HepG2 (cell line): ENCODE results near the gene VTI1B. TPM values are rescaled to one million over a fixed set of nuclear protein-coding genes. Genes with fewer than 3 reads are reported as not detected.

Source experiments
- ATAC-seq: fragments of 200-7000 bp; cut with Tn5 transposase; 3 replicates; pipeline ENCODE4 v1.9.1; 2020; ENCODE audit warnings: mild to moderate bottlenecking, moderate library complexity
- BruUV-seq: library from RNA; stranded (reverse); fragments of 400-500 nt; replicated peaks from 2 replicates; lab custom pipeline; 2021; lab: Mats Ljungman, UMichigan
- CTCF ChIA-PET: fragments of 300-600 bp; formaldehyde crosslinking; extraction: SDS; loops from one replicate; lab custom pipeline; 2021; ENCODE audit warnings: low total read pairs, inconsistent platforms, low intra/inter-chr PET ratio; lab: Yijun Ruan, JAX
- POLR2A ChIA-PET: fragments of 350-600 bp; sonication (Branson Sonifier 250); formaldehyde crosslinking; loops from one replicate; lab custom pipeline; 2020; ENCODE audit warnings: antibody characterized with exemption, inconsistent platforms; lab: Yijun Ruan, JAX
- DNase-seq: peaks from one replicate; pipeline ENCODE4 v3.0.0-alpha.2; 2015; ENCODE audit warnings: low spot score
- FAIRE-seq: peaks from 3 replicates; lab custom pipeline; 2011; peaks lifted over from hg19 to GRCh38; lab: Jason Lieb, UNC
- H2AFZ ChIP-seq: one replicate; pipeline ENCODE4 v1.6.1; 2011; ENCODE audit warnings: low read length, inconsistent platforms
- H3K27ac ChIP-seq: fragments of 300-600 bp; 3 replicates; pipeline ENCODE4 v1.8.0; 2011; ENCODE audit warnings: mixed run types, mild to moderate bottlenecking, mixed read lengths, low read length, inconsistent platforms; ENCODE audit not compliant: insufficient read depth; ENCODE audit errors: extremely low read length
- H3K27me3 ChIP-seq, 2 experiments: fragments of 200-600 bp in 1 of 2; 2 replicates in 1 of 2; 3 replicates in 1 of 2; pipeline versions ENCODE4 v1.6.0 to v1.8.0; 2011; ENCODE audit warnings: low read length in 2 of 2, mild to moderate bottlenecking in 2 of 2, moderate library complexity in 2 of 2, inconsistent platforms in 1 of 2; ENCODE audit not compliant: insufficient read depth in 2 of 2, control insufficient read depth in 1 of 2
- H3K36me3 ChIP-seq, 2 experiments: fragments of 200-600 bp in 1 of 2; replicated peaks in 1 of 2; 2 replicates in 1 of 2; 3 replicates in 1 of 2; pipeline versions ENCODE4 v1.5.1 to v1.8.0; 2011; ENCODE audit warnings: low read length in 2 of 2, inconsistent platforms in 1 of 2; ENCODE audit not compliant: insufficient read depth in 2 of 2, control insufficient read depth in 1 of 2
- H3K4me1 ChIP-seq: 2 replicates; pipeline ENCODE4 v1.5.1; 2012; ENCODE audit warnings: low read length, inconsistent platforms; ENCODE audit not compliant: insufficient read depth
- H3K4me2 ChIP-seq: 2 replicates; pipeline ENCODE4 v1.6.0; 2011; ENCODE audit warnings: low read depth, low read length, inconsistent platforms
- H3K4me3 ChIP-seq, 3 experiments: fragments of 200-600 bp in 1 of 3; sonication (generic), shearing (Covaris generic) in 1 of 3; replicated peaks in 1 of 3; 2 replicates each; pipeline ENCODE4 v1.5.1; 2011 to 2016; ENCODE audit warnings: low read length in 3 of 3, inconsistent platforms in 2 of 3, low read depth in 2 of 3, mild to moderate bottlenecking in 2 of 3, control low read depth in 1 of 3, mixed read lengths in 1 of 3; ENCODE audit not compliant: insufficient read depth in 1 of 3
- H3K79me2 ChIP-seq: one replicate; pipeline ENCODE4 v1.6.1; 2011; ENCODE audit warnings: low read length, inconsistent platforms; ENCODE audit not compliant: insufficient read depth
- H3K9ac ChIP-seq: 2 replicates; pipeline ENCODE4 v1.6.0; 2011; ENCODE audit warnings: mild to moderate bottlenecking, low read depth, low read length, inconsistent platforms; ENCODE audit not compliant: insufficient read depth
- H3K9me3 ChIP-seq: 2 replicates; pipeline ENCODE4 v1.5.1; 2012; ENCODE audit warnings: mild to moderate bottlenecking, low read length
- H4K20me1 ChIP-seq: 2 replicates; pipeline ENCODE4 v1.6.0; 2011; ENCODE audit warnings: inconsistent platforms, mild to moderate bottlenecking, low read length, moderate library complexity; ENCODE audit not compliant: insufficient read depth
- ATF1 ChIP-seq: IDR thresholded peaks from 2 replicates; pipeline ENCODE4 v1.6.1; 2016; ENCODE audit warnings: mild to moderate bottlenecking, control low read depth
- BCL3 ChIP-seq: sonication (generic); formaldehyde crosslinking; IDR thresholded peaks from 2 replicates; pipeline ENCODE4 v1.5.1; 2020; ENCODE audit warnings: mild to moderate bottlenecking, missing genetic modification reagents, moderate library complexity
- ETS1 ChIP-seq: sonication (generic); formaldehyde crosslinking; IDR thresholded peaks from 2 replicates; pipeline ENCODE4 v1.4.0; 2020; ENCODE audit warnings: missing genetic modification reagents
- HDAC2 ChIP-seq: sonication (generic); formaldehyde crosslinking; IDR thresholded peaks from 2 replicates; pipeline ENCODE4 v1.4.0; 2020; ENCODE audit warnings: missing genetic modification reagents
- IKZF4 ChIP-seq: sonication (generic); formaldehyde crosslinking; IDR thresholded peaks from 2 replicates; pipeline ENCODE4 v1.5.1; 2020; ENCODE audit warnings: borderline replicate concordance, mild to moderate bottlenecking, low read depth, missing genetic modification reagents; ENCODE audit errors: not compliant biosample characterization
- MEF2D ChIP-seq: sonication (generic); formaldehyde crosslinking; IDR thresholded peaks from 2 replicates; pipeline ENCODE4 v1.5.1; 2020; ENCODE audit warnings: mild to moderate bottlenecking, missing genetic modification reagents
- ONECUT2 ChIP-seq: sonication (generic); formaldehyde crosslinking; IDR thresholded peaks from 2 replicates; pipeline ENCODE4 v1.4.0; 2020; ENCODE audit warnings: missing genetic modification reagents
- SRSF1 ChIP-seq: fragments of 200-400 bp; formaldehyde crosslinking; optimal IDR thresholded peaks from 2 replicates; pipeline ENCODE3; 2017; ENCODE audit warnings: mild to moderate bottlenecking, low read depth, low read length, moderate library complexity
- TEF ChIP-seq: sonication (generic); formaldehyde crosslinking; IDR thresholded peaks from 2 replicates; pipeline ENCODE4 v1.5.0; 2020; ENCODE audit warnings: missing genetic modification reagents
- UBTF ChIP-seq: sonication (generic); formaldehyde crosslinking; IDR thresholded peaks from 2 replicates; pipeline ENCODE4 v1.4.0; 2020; ENCODE audit warnings: mild to moderate bottlenecking, missing genetic modification reagents
- ZBTB33 ChIP-seq: sonication (generic); formaldehyde crosslinking; IDR thresholded peaks from 2 replicates; pipeline ENCODE4 v1.4.0; 2020; ENCODE audit warnings: missing genetic modification reagents
- ZNF276 ChIP-seq: sonication (generic); formaldehyde crosslinking; IDR thresholded peaks from 2 replicates; pipeline ENCODE4 v1.4.0; 2020; ENCODE audit warnings: mild to moderate bottlenecking, low read depth, missing genetic modification reagents
- WGBS: methylation state at CpG from one replicate; pipeline ENCODE4 v1.1.6; 2017; ENCODE audit warnings: low lambda C conversion rate; 5-methylcytosine and 5-hydroxymethylcytosine counted together
- in situ Hi-C: cut with HindIII; loops from 2 replicates; pipeline ENCODE4 v1.10.0; 2017; ENCODE audit warnings: low pct_unique_long_range_greater_than_20kb; ENCODE audit not compliant: extremely low pct_ligation_motif_present
- intact Hi-C: fragments of 100-400 bp; cut with micrococcal nuclease; formaldehyde crosslinking; loops from one replicate; pipeline ENCODE4 v1.10.0; 2022; ENCODE audit not compliant: unreplicated experiment
- polyA plus RNA-seq, 8 experiments: library from polyadenylated mRNA; depleted of rRNA in 3 of 8; stranded (reverse) in 7 of 8; unstranded in 1 of 8; fragments of >200 nt; fragmentation: Illumina TruSeq in 4 of 8; extraction: Trizol in 4 of 8; gene quantifications; 2 replicates each; pipeline versions ENCODE4 v1.2.1 to v1.2.3, GENCODE V29; 2011 to 2016; ENCODE audit warnings: low read depth in 4 of 8, missing spikeins in 1 of 8, mixed read lengths in 1 of 8; ENCODE audit not compliant: insufficient read depth in 1 of 8
- total RNA-seq, 5 experiments: library from RNA; depleted of rRNA; stranded (reverse); fragments of >200 nt; fragmentation: Illumina TruSeq; extraction: Trizol; gene quantifications; 2 replicates each; pipeline ENCODE4 v1.2.3, GENCODE V29; 2016; ENCODE audit warnings: low read depth in 1 of 5

VTI1B gene
- total and polyA plus RNA-seq, 2 of the 13 experiments (the other 11 are each of a cell fraction or from before 2014, with no cell fraction given): 39.0 to 103 TPM

GRCh38 chr14:67633451-67634147, 40.8 kb downstream of the VTI1B start:
- Histone ChIP-seq H3K4me3 (no peak overlapping the region), H3K79me2 (no peaks in the 10 kb centered on the region), H3K9me3 (no peaks in the 10 kb centered on the region), H3K4me2 (no peak overlapping the region), H4K20me1 (no peaks in the 10 kb centered on the region), H2AFZ (no peak overlapping the region), H3K4me1 (peaks cover 24% of the 10 kb centered on the region), H3K27ac (no peak overlapping the region), H3K36me3 (peaks cover 3 to 8% of the 10 kb centered on the region in 2 experiments; a peak in 1 of 5 replicates), H3K9ac (no peak overlapping the region), H3K27me3 (no peaks in the 10 kb centered on the region)
- FAIRE-seq (no peak), DNase-seq (no peak), ATAC-seq (no peak)
- ChIA-PET CTCF (no interaction called here), POLR2A (no interaction called here)
- TF ChIP-seq IKZF4 (CRISPR knock-in tag) (no peak), ATF1 (CRISPR knock-in tag) (no peak), SRSF1 (no peak), UBTF (CRISPR knock-in tag) (no peak), TEF (CRISPR knock-in tag) (no peak), HDAC2 (CRISPR knock-in tag) (no peak), ETS1 (CRISPR knock-in tag) (no peak), ZNF276 (CRISPR knock-in tag) (no peak), MEF2D (no peak), ONECUT2 (CRISPR knock-in tag) (no peak), ZBTB33 (CRISPR knock-in tag) (no peak), BCL3 (no peak)
- no TSS peak for BruUV-seq
- intact Hi-C loops (no loop called here), in situ Hi-C loops (no loop called here)
- WGBS: 89% methylated on average over 5 of the region's 5 CpGs
